Left lung (tissue), 10 donors: ENCODE data around the gene OLFML2A. TPM values are rescaled to one million over a fixed set of nuclear protein-coding genes. Genes with fewer than 3 reads are reported as not detected.
"Not testable (repeated sequence)": the region's sequence is repeated elsewhere in the genome, so short reads cannot be mapped to it uniquely, and the experiment has no call there.

Experiments
- ATAC-seq: fragments of 200-7000 bp; cut with Tn5 transposase; one replicate; pipeline ENCODE4 v1.9.1; 2020; ENCODE audit warnings: moderate library complexity
- DNase-seq, 4 donors: peaks; one replicate each; pipeline ENCODE4 v3.0.0-alpha.2; 2013 to 2020
- H3K27ac ChIP-seq, 2 donors: fragments of 200-600 bp; sonication (generic) in 1 of 2; one replicate each; pipeline versions ENCODE4 v1.5.0 to v1.8.0; 2020 to 2021
- H3K27me3 ChIP-seq, 2 donors: fragments of 200-600 bp; sonication (generic) in 1 of 2; one replicate each; pipeline versions ENCODE4 v1.5.0 to v1.8.0; 2020 to 2021
- H3K36me3 ChIP-seq, 2 donors: fragments of 200-600 bp; sonication (generic) in 1 of 2; one replicate each; pipeline versions ENCODE4 v1.5.0 to v1.8.0; 2020 to 2021
- H3K4me1 ChIP-seq, 2 donors: fragments of 200-600 bp; one replicate each; pipeline ENCODE4 v1.8.0; 2021
- H3K4me3 ChIP-seq, 2 donors: fragments of 200-600 bp; sonication (generic) in 1 of 2; one replicate each; pipeline versions ENCODE4 v1.5.0 to v1.8.0; 2020 to 2021; ENCODE audit warnings: mild to moderate bottlenecking in 1 of 2
- H3K9me3 ChIP-seq, 2 donors: fragments of 200-600 bp; sonication (generic) in 1 of 2; one replicate each; pipeline versions ENCODE4 v1.5.0 to v1.8.0; 2020 to 2021
- intact Hi-C, 2 donors: fragments of 100-400 bp; cut with DNase I; formaldehyde crosslinking; loops; one replicate each; pipeline versions ENCODE4 v1.11.2 to v1.14.2; 2022
- polyA plus RNA-seq, 6 donors: library from polyadenylated mRNA; unstranded; fragments of 120-200 nt; gene quantifications; one replicate each; pipeline ENCODE4 v1.2.1, GENCODE V29; 2013; ENCODE audit not compliant: insufficient read length in 6 of 6
- total RNA-seq, 2 donors: library from RNA; stranded (reverse); fragmentation: NEBNext Ultra II Directional; extraction: Animal tissue kit (Norgen Biotek cat#: 25700); gene quantifications; one replicate each; pipeline ENCODE4 v1.2.1, GENCODE V29; 2021
- TF ChIP-seq, protein P1 (sequence below), 2 donors: fragments of 200-600 bp; sonication (generic) in 1 of 2; IDR thresholded peaks; one replicate each; pipeline versions ENCODE4 v1.5.0 to v1.8.0; 2021; ENCODE audit warnings: antibody characterized with exemption in 2 of 2
- donor health status: DM: no; HTN: yes; CAD: no.
- donor health status: DM: no; HTN: no; CAD: no.

OLFML2A gene
- total and polyA plus RNA-seq, 8 donors, result 10.5 to 67.4 (median 41.3) TPM

DNA sequence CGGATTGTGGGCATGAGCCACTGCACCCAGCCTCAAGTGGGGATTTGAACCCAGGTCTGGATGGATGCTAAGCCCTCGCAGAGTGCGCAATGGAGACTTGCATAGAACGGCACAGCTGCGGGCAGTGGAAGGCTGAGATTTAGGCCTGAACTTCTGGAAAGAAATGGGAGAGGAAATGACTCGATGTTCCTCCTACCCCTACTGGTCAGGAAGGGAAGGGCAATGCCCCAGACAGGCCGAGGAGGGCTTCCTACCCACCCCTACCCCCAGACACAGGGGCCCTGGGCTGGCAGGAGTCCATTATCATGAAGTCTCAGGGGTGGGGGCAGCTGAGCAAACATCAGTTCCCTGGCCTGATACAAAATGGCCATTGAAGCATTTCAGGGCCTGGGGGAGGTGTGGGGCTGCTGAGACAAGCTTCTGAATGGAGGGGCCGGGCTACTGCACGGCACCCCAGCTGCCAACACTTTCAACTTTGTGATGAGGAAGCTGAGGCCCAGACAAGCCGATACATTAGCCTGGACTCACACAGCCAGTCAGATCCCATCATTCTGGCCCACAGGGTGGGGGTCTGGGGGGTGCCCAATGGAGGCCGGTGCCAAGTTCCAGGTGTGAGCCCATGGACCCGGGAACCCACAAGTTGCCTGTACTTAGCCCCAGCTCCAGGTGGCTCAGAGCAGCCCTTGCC is 62.8 kb downstream of the OLFML2A start:
- no peak overlapping the region for H3K27ac ChIP-seq
- intact Hi-C loops, result no loop called here
- TF ChIP-seq, protein P1, sequence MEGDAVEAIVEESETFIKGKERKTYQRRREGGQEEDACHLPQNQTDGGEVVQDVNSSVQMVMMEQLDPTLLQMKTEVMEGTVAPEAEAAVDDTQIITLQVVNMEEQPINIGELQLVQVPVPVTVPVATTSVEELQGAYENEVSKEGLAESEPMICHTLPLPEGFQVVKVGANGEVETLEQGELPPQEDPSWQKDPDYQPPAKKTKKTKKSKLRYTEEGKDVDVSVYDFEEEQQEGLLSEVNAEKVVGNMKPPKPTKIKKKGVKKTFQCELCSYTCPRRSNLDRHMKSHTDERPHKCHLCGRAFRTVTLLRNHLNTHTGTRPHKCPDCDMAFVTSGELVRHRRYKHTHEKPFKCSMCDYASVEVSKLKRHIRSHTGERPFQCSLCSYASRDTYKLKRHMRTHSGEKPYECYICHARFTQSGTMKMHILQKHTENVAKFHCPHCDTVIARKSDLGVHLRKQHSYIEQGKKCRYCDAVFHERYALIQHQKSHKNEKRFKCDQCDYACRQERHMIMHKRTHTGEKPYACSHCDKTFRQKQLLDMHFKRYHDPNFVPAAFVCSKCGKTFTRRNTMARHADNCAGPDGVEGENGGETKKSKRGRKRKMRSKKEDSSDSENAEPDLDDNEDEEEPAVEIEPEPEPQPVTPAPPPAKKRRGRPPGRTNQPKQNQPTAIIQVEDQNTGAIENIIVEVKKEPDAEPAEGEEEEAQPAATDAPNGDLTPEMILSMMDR (IDR thresholded peaks at IDR 0.05), result peak; percentile 16 to 51

DNA sequence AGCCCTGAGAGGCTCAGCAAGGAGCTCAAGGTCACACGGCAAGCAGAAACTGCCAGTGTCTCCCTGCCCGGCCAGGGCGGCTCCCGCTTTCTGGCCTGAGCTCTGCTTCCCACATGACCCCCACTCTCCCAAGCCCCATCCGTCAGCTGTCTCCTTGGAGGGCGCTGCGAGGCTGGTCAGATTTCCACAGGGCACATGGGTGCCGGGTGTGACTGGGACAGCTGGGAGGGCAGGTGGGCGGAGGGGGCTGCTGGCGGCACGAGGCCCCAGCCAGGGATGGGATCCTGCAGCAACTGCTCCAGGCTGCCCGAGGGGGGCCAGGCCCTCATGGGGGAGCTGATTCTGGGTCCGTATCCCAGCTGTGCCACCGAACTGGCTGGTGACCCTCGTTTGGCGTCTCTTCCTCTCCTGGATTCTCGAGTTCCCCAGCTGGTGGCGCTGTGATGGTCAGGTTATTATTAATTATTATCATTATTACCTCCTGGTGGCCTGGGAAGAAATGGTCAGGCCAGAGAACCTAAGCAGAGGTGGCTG is 63.4 kb downstream of the OLFML2A start:
- no peaks in the 10 kb centered on the region for H3K9me3 ChIP-seq
- intact Hi-C loops, result no loop called here
- no peak overlapping the region for H3K4me3 ChIP-seq
- DNase-seq, result peak in 1 of 4 donors; percentile 68
- H3K27ac ChIP-seq, result no peak overlapping the region
- ATAC-seq, result no peak
- H3K27me3 ChIP-seq, result peaks cover 0 to 14% of the 10 kb centered on the region in 2 donors
- no peaks in the 10 kb centered on the region for H3K36me3 ChIP-seq
- TF ChIP-seq, protein P1 (IDR thresholded peaks at IDR 0.05), result no peak
- peaks cover under 1 to 1% of the 10 kb centered on the region in 2 donors for H3K4me1 ChIP-seq

More for the DNA sequence above, 62.8 kb downstream of the OLFML2A start:
- H3K4me3 ChIP-seq, result no peak overlapping the region
- H3K27me3 ChIP-seq, result peaks cover 0 to 14% of the 10 kb centered on the region in 2 donors
- no peaks in the 10 kb centered on the region for H3K36me3 ChIP-seq
- ATAC-seq (peak; percentile 34), DNase-seq (peak in 1 of 4 donors; percentile 9)
- no peaks in the 10 kb centered on the region for H3K9me3 ChIP-seq
- peaks cover 4 to 7% of the 10 kb centered on the region in 2 donors for H3K4me1 ChIP-seq

DNA sequence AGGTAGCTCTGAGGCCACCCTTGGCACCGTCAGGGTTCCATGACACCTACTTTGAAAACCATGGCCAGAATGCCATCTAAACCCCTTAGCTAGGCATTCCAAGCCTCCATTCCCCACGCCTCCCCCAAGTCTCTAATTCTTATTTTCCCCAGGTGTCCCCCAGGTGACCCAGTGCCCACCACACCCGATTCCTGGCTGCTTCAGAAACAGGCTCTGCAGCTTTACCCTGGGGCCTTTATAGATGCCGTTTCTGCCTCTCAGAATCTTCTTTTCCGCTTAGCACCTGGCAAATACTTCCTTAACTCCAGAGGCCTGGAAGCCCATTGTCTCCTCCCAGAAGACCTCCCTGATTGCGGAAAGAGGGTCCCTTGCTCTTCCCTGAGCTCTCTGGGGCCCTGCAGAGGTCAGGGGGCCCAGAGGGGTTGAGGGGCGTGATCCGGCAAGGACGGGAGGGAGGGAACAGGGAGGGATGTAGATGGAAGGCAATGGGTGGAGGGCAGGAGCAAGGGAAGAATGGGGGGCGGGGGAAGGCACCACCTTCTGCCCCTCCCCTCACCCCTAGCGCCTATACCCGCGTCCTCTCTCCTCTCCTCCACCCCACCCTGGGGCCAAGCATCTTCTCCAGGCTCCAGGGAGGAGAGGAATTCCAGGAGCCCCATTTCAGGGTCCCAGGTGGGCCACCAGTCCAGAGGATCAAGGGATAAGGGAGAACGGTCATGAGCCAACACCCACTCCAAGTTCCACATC is 64.3 kb downstream of the OLFML2A start:
- ATAC-seq (no peak), DNase-seq (peak in 1 of 4 donors; percentile 67)
- H3K27ac ChIP-seq, result no peak overlapping the region
- TF ChIP-seq, protein P1 (IDR thresholded peaks at IDR 0.05), result no peak
- peaks cover 0 to 14% of the 10 kb centered on the region in 2 donors for H3K27me3 ChIP-seq
- H3K9me3 ChIP-seq, result no peaks in the 10 kb centered on the region
- H3K4me1 ChIP-seq, result no peaks in the 10 kb centered on the region
- H3K4me3 ChIP-seq, result no peak overlapping the region
- H3K36me3 ChIP-seq, result no peaks in the 10 kb centered on the region
- intact Hi-C loops, result no loop called here

DNA sequence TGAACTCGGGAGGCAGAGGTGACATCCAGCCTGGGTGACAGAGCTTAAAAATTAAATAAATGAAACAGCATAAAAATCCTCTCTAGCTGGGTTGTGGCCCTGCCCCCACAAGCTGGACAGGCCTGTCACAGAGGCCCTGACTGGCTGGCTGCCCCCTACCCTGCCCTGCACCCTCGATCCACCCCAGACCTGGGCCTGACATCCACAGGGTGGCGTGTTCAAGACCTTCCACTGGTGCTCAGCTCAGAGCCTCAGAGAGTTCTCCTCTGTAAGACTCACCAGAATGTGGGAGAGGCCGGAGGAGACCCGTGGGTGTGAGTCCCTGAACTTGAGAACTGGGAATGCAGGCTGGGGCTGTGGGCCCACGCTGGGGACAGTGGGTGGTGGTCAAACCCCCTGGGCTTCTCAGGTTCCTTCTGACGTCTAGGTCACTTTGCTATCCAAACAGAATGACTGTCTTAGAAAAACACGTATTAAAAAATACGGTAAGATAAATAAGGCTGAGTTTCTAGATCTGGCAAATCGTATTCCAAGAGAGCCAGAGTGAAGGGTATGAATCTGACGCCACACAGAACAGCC is 66.6 kb downstream of the OLFML2A start:
- no peaks in the 10 kb centered on the region for H3K4me1 ChIP-seq
- intact Hi-C loops, result no loop called here
- H3K4me3 ChIP-seq, result no peak overlapping the region
- peaks cover 0 to 11% of the 10 kb centered on the region in 2 donors for H3K27me3 ChIP-seq
- DNase-seq, result no peak
- TF ChIP-seq, protein P1 (IDR thresholded peaks at IDR 0.05), result no peak
- ATAC-seq, result no peak
- H3K27ac ChIP-seq, result no peak overlapping the region
- H3K9me3 ChIP-seq, result no peaks in the 10 kb centered on the region
- H3K36me3 ChIP-seq, result no peaks in the 10 kb centered on the region

DNA sequence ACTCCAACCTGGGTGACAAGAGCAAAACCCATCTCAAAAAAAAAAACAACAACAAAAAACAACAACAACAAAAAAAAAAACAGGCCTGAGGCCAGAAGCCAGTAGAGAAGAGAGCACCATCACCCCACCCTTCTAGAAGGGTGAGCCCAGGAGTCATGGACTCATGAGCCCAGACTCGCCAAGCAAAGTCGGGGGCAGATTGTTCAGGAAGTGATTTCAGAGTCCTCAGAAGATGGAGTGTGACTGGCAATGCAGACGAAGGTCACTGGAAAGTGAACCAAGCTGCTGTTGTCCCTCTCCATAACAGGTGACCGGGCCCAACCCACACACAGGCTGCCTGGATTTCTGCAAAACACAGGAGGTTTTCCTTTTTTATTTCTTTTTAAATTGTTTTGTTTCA is 67.4 kb downstream of the OLFML2A start:
- ATAC-seq (no peak), DNase-seq (peak in 1 of 4 donors; percentile 6)
- intact Hi-C loops, result no loop called here
- H3K9me3 ChIP-seq, result no peaks in the 10 kb centered on the region
- no peak overlapping the region for H3K4me3 ChIP-seq
- TF ChIP-seq, protein P1 (IDR thresholded peaks at IDR 0.05), result no peak
- no peak overlapping the region for H3K27ac ChIP-seq
- H3K36me3 ChIP-seq, result no peaks in the 10 kb centered on the region
- H3K4me1 ChIP-seq, result no peaks in the 10 kb centered on the region
- peaks cover 0 to 5% of the 10 kb centered on the region in 2 donors for H3K27me3 ChIP-seq

DNA sequence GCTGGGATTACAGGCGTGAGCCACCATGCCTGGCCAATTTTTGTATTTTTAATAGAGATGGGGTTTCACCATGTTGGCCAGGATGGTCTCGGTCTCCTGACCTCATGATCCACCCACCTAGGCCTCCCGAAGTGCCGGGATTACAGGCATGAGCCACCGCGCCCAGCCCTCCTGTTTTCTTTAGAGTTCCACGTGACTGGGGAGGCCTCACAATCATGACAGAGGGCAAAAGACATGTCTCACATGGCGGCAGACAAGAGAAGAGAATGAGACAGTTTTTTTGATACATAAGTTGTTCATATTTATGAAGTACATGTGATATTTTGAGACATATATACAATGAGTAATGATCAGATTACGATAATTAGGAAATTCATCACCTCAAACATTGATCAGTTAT is 69.5 kb downstream of the OLFML2A start:
- H3K4me3 ChIP-seq, H3K27me3 ChIP-seq, H3K4me1 ChIP-seq, ATAC-seq, H3K9me3 ChIP-seq, H3K27ac ChIP-seq, H3K36me3 ChIP-seq: not testable (repeated sequence)
- DNase-seq, result peak in 1 of 4 donors; percentile 20
- intact Hi-C loops, result loop anchor here in 1 of 2 donors (5.0 kb wide), 1 partner anchor 69 kb away; the partner anchor contains the start of gene OLFML2A
